GM13976 (cell line): ENCODE data around the gene WNT8A.
"Not testable (repeated sequence)": the region's sequence is repeated elsewhere in the genome, so short reads cannot be mapped to it uniquely, and the experiment has no call there.

ENCODE experiments used
- DNase-seq: peaks from one replicate; pipeline ENCODE4 v3.0.0; 2012; ENCODE audit warnings: low spot score
- in situ Hi-C: fragments of 300-500 bp; cut with MboI; formaldehyde crosslinking; loops from one replicate; pipeline ENCODE4 v1.12.0; 2022; ENCODE audit warnings: low sequenced_read_pairs, mixed read lengths, inconsistent platforms; ENCODE audit not compliant: unreplicated experiment
- TF ChIP-seq, protein P1 (sequence below): IDR thresholded peaks from 2 replicates; pipeline ENCODE4 v1.5.1; 2012; ENCODE audit warnings: borderline replicate concordance, mild to moderate bottlenecking; ENCODE audit not compliant: insufficient read depth; ENCODE audit errors: extremely low read depth, missing control alignments, control extremely low read depth

WNT8A gene, protein sequence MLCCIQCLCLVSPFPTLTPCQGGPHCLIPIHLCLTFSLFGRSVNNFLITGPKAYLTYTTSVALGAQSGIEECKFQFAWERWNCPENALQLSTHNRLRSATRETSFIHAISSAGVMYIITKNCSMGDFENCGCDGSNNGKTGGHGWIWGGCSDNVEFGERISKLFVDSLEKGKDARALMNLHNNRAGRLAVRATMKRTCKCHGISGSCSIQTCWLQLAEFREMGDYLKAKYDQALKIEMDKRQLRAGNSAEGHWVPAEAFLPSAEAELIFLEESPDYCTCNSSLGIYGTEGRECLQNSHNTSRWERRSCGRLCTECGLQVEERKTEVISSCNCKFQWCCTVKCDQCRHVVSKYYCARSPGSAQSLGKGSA

DNA sequence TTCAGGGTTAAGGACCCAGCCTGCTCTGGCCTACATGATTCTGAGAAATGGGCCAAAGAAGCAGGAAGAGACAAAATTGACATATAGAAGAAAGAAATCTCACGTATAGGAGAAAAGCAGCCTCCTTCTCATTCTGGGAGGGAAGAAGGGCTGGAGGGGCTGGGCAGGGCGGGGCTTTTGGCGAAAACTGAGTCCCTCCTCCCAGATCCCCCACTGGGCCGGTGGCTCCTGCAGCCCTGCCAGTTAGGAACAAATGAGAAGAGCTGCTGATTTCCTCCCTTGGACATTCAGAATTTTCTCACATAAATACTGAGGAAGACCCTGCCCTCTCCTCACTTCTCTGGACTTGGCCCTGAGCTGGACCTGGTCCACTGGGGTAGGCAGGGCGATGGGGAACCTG lies at the start of gene WNT8A:
Gene WNT8A (plus strand): TSS at position 332 of the 400 bp plus-strand sequence. CDS start 95 bp downstream, outside the sequence.
- no peak for DNase-seq
- in situ Hi-C loops = no loop called here

DNA sequence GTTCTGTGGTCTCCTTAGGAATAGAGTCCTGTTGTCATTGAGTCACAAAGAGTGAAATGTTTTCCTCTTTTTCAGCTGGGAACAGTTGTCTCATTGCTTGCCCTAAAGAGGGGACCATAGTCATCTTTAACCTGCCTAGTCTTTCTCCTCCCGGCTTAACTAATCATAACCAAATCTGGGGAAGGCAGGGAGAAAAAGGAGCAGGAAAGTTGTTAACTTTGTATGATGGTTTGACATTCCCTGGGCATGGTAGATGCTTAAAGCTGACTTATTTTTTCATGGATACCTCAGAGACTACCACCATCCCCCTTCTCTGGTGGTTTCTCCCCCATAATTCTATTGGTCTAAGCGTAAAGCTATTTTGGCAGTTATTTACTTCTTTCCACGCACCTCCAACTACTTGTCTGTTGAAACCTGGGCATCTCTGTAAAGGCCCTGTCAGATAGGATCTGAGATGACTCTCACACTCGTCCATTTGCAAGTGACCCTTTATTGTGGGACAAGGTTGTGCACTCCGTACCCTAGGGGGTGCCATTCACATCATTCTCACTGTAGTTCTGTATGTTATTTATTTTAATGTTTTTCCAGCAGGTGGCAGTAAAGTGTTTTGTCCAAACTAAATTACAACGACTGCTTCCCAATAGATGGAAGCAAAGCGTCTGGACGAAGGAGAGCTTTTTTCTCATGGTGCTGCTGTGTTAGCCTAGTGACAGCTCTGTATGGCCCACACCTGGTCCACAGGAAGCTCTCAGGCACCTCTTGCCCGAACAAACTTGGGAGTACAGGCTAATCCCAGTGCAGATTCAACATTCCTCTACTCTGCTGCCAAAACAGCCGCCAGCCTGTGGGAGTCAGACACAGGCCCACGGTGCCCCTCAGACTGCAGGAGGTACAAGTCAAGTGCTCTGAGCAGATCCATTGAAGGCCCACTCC lies 48.0 kb upstream of the WNT8A start:
- peak; percentile 59 for DNase-seq
- in situ Hi-C loops = no loop called here
- TF ChIP-seq, protein P1, sequence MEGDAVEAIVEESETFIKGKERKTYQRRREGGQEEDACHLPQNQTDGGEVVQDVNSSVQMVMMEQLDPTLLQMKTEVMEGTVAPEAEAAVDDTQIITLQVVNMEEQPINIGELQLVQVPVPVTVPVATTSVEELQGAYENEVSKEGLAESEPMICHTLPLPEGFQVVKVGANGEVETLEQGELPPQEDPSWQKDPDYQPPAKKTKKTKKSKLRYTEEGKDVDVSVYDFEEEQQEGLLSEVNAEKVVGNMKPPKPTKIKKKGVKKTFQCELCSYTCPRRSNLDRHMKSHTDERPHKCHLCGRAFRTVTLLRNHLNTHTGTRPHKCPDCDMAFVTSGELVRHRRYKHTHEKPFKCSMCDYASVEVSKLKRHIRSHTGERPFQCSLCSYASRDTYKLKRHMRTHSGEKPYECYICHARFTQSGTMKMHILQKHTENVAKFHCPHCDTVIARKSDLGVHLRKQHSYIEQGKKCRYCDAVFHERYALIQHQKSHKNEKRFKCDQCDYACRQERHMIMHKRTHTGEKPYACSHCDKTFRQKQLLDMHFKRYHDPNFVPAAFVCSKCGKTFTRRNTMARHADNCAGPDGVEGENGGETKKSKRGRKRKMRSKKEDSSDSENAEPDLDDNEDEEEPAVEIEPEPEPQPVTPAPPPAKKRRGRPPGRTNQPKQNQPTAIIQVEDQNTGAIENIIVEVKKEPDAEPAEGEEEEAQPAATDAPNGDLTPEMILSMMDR = peak; percentile 79

More for the DNA sequence above, at the start of gene WNT8A:
- TF ChIP-seq, protein P1 = no peak

DNA sequence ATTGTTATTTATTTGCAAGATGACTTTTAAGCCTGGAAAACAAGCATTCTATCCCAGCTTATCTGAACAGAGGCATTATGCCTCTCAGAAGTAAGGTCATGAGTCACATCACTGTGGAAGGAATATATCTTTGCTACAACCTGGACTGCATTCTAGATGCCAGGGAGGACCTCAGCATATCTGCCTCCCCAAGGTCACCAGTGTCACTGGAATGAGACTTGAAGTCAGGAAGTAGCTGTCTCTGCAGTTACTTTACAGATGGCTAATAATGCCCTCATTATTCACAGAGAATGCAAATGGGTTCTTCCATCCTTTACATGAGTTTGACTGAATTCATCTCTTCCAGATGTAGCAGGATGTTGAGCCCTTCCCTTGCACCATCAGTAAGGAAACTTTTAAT lies 46.6 kb upstream of the WNT8A start:
- no peak for DNase-seq

DNA sequence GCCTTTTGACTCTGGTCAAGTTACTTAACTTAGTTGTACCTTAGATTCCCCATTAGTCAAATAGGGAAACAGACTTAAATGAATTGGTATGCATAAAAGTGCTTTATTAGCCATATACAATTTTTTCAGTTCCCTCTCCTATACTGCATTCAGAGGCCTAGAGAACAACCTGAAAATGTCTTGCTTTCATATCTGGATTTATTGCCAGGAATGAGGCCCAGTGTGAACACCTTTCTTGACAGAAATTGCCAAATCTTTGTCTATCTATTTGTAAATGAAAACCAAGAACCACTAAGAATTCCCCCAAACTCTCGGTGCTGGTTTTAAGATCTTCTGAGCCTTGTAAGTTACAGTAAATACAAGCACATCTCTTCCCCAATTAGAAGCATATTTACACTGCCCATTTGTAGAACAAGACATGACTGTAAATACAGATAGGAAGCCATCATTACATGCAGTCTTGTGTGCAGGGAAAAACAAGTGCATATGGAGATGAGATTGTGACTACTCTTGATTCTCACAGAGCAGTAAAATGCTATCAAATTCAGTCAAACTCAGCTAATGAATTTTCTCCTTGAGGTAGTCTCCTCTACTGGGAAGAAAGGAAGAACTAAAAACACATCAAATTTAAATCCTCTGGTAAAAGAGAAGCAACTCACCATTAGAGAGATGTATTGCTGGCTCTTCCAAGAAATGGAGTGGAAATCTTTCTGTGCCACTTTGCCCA lies 45.8 kb upstream of the WNT8A start:
- in situ Hi-C loops = no loop called here
- DNase-seq = no peak
- TF ChIP-seq, protein P1 = no peak

More for the DNA sequence above, 46.6 kb upstream of the WNT8A start:
- TF ChIP-seq, protein P1 = no peak
- in situ Hi-C loops = no loop called here

DNA sequence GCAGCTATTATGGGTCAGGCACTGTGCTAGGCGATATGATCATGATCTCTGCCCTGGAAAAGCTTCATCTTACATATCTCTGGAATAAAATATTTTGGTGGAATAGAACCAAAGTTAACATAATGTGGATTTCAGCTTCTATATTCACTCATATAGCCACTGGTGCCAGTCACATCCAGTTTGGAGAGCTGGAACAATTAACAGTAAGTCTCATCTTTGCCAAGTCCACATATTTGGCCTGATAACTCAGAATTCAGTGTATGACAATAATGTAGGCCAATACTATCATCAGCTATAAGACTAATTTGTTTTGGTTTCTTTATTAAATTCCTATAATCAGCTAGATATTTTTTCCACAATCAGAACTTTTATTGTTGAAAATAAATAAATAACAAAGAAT lies 45.0 kb upstream of the WNT8A start:
- DNase-seq = no peak
- in situ Hi-C loops = no loop called here
- TF ChIP-seq, protein P1 = no peak

DNA sequence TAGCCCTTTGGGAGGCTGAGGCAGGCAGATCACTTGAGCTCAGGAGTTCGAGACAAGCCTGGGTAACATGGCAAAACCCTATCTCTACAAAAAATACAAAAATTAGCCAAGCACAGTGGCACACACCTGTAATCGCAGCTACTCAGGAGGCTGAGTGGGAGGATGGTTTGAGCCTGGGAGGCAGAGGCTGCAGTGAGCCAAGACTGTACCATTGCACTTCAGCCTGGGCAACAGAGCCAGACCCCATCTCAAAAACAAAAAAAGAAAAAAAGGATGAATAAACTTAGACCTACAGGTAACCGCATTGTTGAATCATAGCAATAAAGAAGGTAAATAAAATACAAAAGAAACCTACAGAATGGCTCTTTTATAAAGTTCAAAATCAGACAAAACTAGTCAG lies 38.5 kb upstream of the WNT8A start:
- DNase-seq, in situ Hi-C loops: not testable (repeated sequence)
